ENCODE results near the gene ZNF532.

GRCh38 chr18:59026364-59026763, 161.7 kb downstream of the ZNF532 start:
- TF ChIP-seq CTCF (IDR thresholded peaks at IDR 0.05) (no peak), ZFX (IDR thresholded peaks at IDR 0.05; ENCODE audit: borderline replicate concordance) (no peak)
